Right lobe of liver (tissue), 6 donors: ENCODE measurements around the gene GATB. TPM values are rescaled to one million over a fixed set of nuclear protein-coding genes. Genes with fewer than 3 reads are reported as not detected.

Experiments used
- ATAC-seq, 4 donors: fragments of 200-7000 bp; cut with Tn5 transposase; one replicate each; pipeline ENCODE4 v1.9.1; 2020; ENCODE audit warnings: mild to moderate bottlenecking in 4 of 4, moderate library complexity in 4 of 4
- DNase-seq, 3 donors: peaks; one replicate each; pipeline ENCODE4 v3.0.0-alpha.2; 2020
- H3K27ac ChIP-seq, 3 donors: fragments of 200-600 bp; one replicate each; pipeline ENCODE4 v1.8.0; 2022
- H3K27me3 ChIP-seq, 2 donors: fragments of 200-600 bp; one replicate each; pipeline ENCODE4 v1.8.0; 2022
- H3K36me3 ChIP-seq, 4 donors: fragments of 200-600 bp; sonication (generic) in 1 of 4; one replicate each; pipeline versions ENCODE4 v1.5.1 to v1.8.0; 2017 to 2022; ENCODE audit warnings: control low read depth in 1 of 4
- H3K4me1 ChIP-seq, 4 donors: fragments of 200-600 bp; sonication (generic) in 1 of 4; one replicate each; pipeline versions ENCODE4 v1.5.1 to v1.8.0; 2017 to 2022; ENCODE audit warnings: control low read depth in 1 of 4
- H3K4me3 ChIP-seq, 3 donors: fragments of 200-600 bp; one replicate each; pipeline ENCODE4 v1.8.0; 2022
- H3K9me3 ChIP-seq, 4 donors: fragments of 200-600 bp; sonication (generic) in 1 of 4; one replicate each; pipeline versions ENCODE4 v1.5.1 to v1.8.0; 2017 to 2022; ENCODE audit warnings: control low read depth in 1 of 4
- CTCF ChIP-seq, 4 donors: fragments of 200-600 bp in 3 of 4; fragments of 450-650 bp in 1 of 4; IDR thresholded peaks; one replicate each; pipeline versions ENCODE4 v1.5.1 to v1.8.0; 2016 to 2022; ENCODE audit warnings: antibody characterized with exemption in 4 of 4, mild to moderate bottlenecking in 2 of 4
- POLR2A ChIP-seq: fragments of 450-650 bp; IDR thresholded peaks from one replicate; pipeline ENCODE4 v1.6.1; 2017; ENCODE audit warnings: antibody characterized with exemption, mild to moderate bottlenecking
- WGBS: methylation state at CpG from one replicate; pipeline ENCODE4 v1.1.6; 2018; ENCODE audit warnings: low coverage, low lambda C conversion rate; ENCODE audit not compliant: insufficient coverage; ENCODE audit errors: missing lambda C conversion rate; 5-methylcytosine and 5-hydroxymethylcytosine counted together
- intact Hi-C, 2 donors: fragments of 100-400 bp; cut with DNase I; formaldehyde crosslinking; loops; one replicate each; pipeline versions ENCODE4 v1.11.2 to v1.14.1; 2022
- total RNA-seq, 6 experiments: library from RNA; depleted of rRNA in 2 of 6; stranded (reverse); fragments of >200 nt in 2 of 6; fragmentation: NEBNext Ultra II Directional in 3 of 6; extraction: Animal tissue kit (Norgen Biotek cat#: 25700) in 3 of 6; gene quantifications; one replicate each; pipeline versions ENCODE4 v1.1.0 to v1.2.4, GENCODE V29; 2016 to 2023
- donor health status: DM: no; HTN: yes; CAD: no.
- donor health status: DM: no; HTN: no; CAD: no.
- donor health status: DM: no; HTN: no; CAD: no.
- donor health status: DM: no; HTN: yes; CAD: no.
- donor health status: DM: no; HTN: yes; CAD: no.

GATB gene
- total RNA-seq, 6 experiments from 2014 or later, result 16.5 to 38.7 (median 17.5) TPM

- H3K4me1 ChIP-seq, result no peaks in the 10 kb centered on the region
- H3K9me3 ChIP-seq, result no peaks in the 10 kb centered on the region
- TF ChIP-seq CTCF (IDR thresholded peaks at IDR 0.05) (no peak), POLR2A (no peak)
- 91% methylated on average over 4 of the region's 4 CpGs for WGBS
- no peak for ATAC-seq
- H3K4me3 ChIP-seq, result no peak overlapping the region
- no peaks in the 10 kb centered on the region for H3K27me3 ChIP-seq
- no peak overlapping the region for H3K27ac ChIP-seq
- intact Hi-C loops, result no loop called here
- H3K36me3 ChIP-seq, result no peaks in the 10 kb centered on the region
- DNase-seq, result no peak
Measured at GRCh38 chr4:151667666-151668065, 93.1 kb downstream of the GATB start.

GRCh38 chr4:151667048-151667447 is 93.8 kb downstream of the GATB start:
- TF ChIP-seq POLR2A (no peak), CTCF (IDR thresholded peaks at IDR 0.05) (no peak)
- DNase-seq, result no peak
- intact Hi-C loops, result no loop called here

GRCh38 chr4:151666501-151666900 is 94.3 kb downstream of the GATB start:
- 84% methylated on average over 5 of the region's 5 CpGs for WGBS
- Histone ChIP-seq H3K9me3 (no peaks in the 10 kb centered on the region), H3K4me1 (no peaks in the 10 kb centered on the region), H3K27ac (no peak overlapping the region), H3K4me3 (no peak overlapping the region), H3K36me3 (no peaks in the 10 kb centered on the region), H3K27me3 (no peaks in the 10 kb centered on the region)
- ATAC-seq (no peak), DNase-seq (no peak)
- intact Hi-C loops, result no loop called here
- no peak for TF ChIP-seq CTCF (IDR thresholded peaks at IDR 0.05)
- no peak for TF ChIP-seq POLR2A

More at GRCh38 chr4:151667048-151667447, 93.8 kb downstream of the GATB start:
- no peaks in the 10 kb centered on the region for H3K4me1 ChIP-seq
- H3K9me3 ChIP-seq, result no peaks in the 10 kb centered on the region
- no peaks in the 10 kb centered on the region for H3K36me3 ChIP-seq
- no peak overlapping the region for H3K27ac ChIP-seq
- WGBS, result 37% methylated on average over 3 of the region's 3 CpGs
- no peak overlapping the region for H3K4me3 ChIP-seq
- no peak for ATAC-seq
- no peaks in the 10 kb centered on the region for H3K27me3 ChIP-seq

- no peak for TF ChIP-seq CTCF (IDR thresholded peaks at IDR 0.05)
- no peak for TF ChIP-seq POLR2A
- Histone ChIP-seq H3K27ac (no peak overlapping the region), H3K4me1 (no peaks in the 10 kb centered on the region), H3K4me3 (no peak overlapping the region), H3K9me3 (no peaks in the 10 kb centered on the region), H3K36me3 (no peaks in the 10 kb centered on the region), H3K27me3 (no peaks in the 10 kb centered on the region)
- intact Hi-C loops, result no loop called here
- no peak for DNase-seq
- no peak for ATAC-seq
- WGBS, result 92% methylated on average over 8 of the region's 9 CpGs
Measured at GRCh38 chr4:151665785-151666127, 95.1 kb downstream of the GATB start.
